ENCODE data around the gene STYXL1.

- TF ChIP-seq TAF1 (IDR thresholded peaks at IDR 0.05; ENCODE audit: borderline replicate concordance, insufficient read depth, low read length) (no peak), REST (IDR thresholded peaks at IDR 0.05; ENCODE audit: insufficient read depth in 1 of 2, low read depth in 2 of 2, low read length in 2 of 2) (no peak), SIN3A (IDR thresholded peaks at IDR 0.05; ENCODE audit: borderline replicate concordance, insufficient read depth, low read length) (no peak)
Measured at GRCh38 chr7:75963381-75963995, 84.3 kb downstream of the STYXL1 start.
